ENCODE measurements around the gene SGPP1.

DNA sequence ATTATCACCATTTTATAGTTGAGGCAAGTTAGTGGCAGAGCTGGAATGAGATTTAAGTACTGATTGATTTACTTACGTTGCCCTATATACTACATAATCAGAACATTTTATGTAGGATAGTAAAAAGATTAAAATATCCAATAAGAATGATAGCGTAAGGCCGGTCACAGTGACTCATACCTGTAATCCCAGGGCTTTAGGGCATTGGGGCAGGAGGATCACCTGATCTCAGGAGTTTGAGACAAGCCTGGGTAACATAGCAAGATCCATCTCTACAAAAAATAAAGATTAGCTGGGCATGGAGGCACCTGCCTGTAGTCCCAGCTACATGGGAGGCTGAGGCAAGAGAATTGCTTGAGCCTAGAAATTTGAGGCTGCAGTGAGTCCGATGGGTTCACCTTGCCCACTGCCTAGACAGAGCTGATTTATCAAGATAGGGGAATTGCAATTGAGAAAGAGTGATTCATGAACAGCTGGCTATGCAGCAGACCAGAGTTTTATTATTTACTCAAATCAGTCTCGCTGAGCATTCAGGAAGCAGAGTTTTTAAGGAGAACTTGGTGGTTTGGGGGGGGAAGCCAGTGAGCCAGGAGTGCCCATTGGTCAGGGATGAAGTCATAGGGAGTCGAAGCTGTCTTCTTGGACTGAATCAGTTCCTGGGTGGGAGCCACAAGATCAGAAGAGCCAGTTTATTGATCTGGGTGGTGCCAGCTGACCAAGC is 24.7 kb upstream of the SGPP1 start:
- TF ChIP-seq CTCF (IDR thresholded peaks at IDR 0.05; ENCODE audit: control extremely low read depth in 1 of 3, insufficient read depth in 1 of 3, low read depth in 1 of 3, low read length in 3 of 3) (no peak), EZH2 (IDR thresholded peaks at IDR 0.05; ENCODE audit: low read depth, low read length, severe bottlenecking) (no peak), RAD21 (IDR thresholded peaks at IDR 0.05 in 1 of 2, conservative IDR thresholded peaks at IDR 0.05 in 1 of 2; ENCODE audit: low read depth in 2 of 2, low read length in 2 of 2) (no peak), PHF8 (conservative IDR thresholded peaks at IDR 0.05; ENCODE audit: low read depth, low read length) (no peak), YY1 (IDR thresholded peaks at IDR 0.05; ENCODE audit: low read depth, low read length) (no peak), ZNF274 (IDR thresholded peaks at IDR 0.05; ENCODE audit: borderline replicate concordance, extremely low read depth, low read length) (no peak), RFX5 (IDR thresholded peaks at IDR 0.05; ENCODE audit: borderline replicate concordance, low read depth, low read length) (no peak), POLR2AphosphoS5 (IDR thresholded peaks at IDR 0.05; ENCODE audit: low read depth, low read length) (no peak), NANOG (IDR thresholded peaks at IDR 0.05; ENCODE audit: insufficient read depth, low read depth, low read length, poor library complexity, severe bottlenecking) (no peak), SP1 (IDR thresholded peaks at IDR 0.05; ENCODE audit: low read depth, low read length) (no peak)
- TF ChIP-seq, protein P1, sequence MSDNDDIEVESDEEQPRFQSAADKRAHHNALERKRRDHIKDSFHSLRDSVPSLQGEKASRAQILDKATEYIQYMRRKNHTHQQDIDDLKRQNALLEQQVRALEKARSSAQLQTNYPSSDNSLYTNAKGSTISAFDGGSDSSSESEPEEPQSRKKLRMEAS (IDR thresholded peaks at IDR 0.05) = no peak
